ENCODE measurements around the gene CCL25. TPM values are rescaled to one million over a fixed set of nuclear protein-coding genes. Genes with fewer than 3 reads are reported as not detected.
"Not testable (repeated sequence)": the region's sequence is repeated elsewhere in the genome, so short reads cannot be mapped to it uniquely, and the experiment has no call there.

The CCL25 gene
- total RNA-seq, 1 donor: not detected

GRCh38 chr19:8022275-8022674, 30.3 kb upstream of the CCL25 start:
- Histone ChIP-seq H3K9me3 (ENCODE audit: low read depth, low read length) (no peaks in the 10 kb centered on the region), H3K27me3 (ENCODE audit: insufficient read depth, low read length) (no peaks in the 10 kb centered on the region), H3K4me3 (ENCODE audit: insufficient read depth, low read length) (no peak overlapping the region)

GRCh38 chr19:8023371-8023770, 29.2 kb upstream of the CCL25 start:
- no peak overlapping the region for H3K27ac ChIP-seq (ENCODE audit: low read depth, low read length)
- no peak overlapping the region for H3K4me3 ChIP-seq (ENCODE audit: insufficient read depth, low read length)
- H3K9me3 ChIP-seq (ENCODE audit: low read depth, low read length): no peaks in the 10 kb centered on the region
- H2AFZ ChIP-seq (ENCODE audit: low read length): no peak overlapping the region
- no peak overlapping the region for H3K4me2 ChIP-seq (ENCODE audit: insufficient read depth, low read length)
- no peaks in the 10 kb centered on the region for H3K27me3 ChIP-seq (ENCODE audit: insufficient read depth, low read length)
- H3K79me2 ChIP-seq (ENCODE audit: insufficient read depth, low read length): no peaks in the 10 kb centered on the region
- no peaks in the 10 kb centered on the region for H3K4me1 ChIP-seq (ENCODE audit: insufficient read depth, low read length)
- no peaks in the 10 kb centered on the region for H3K36me3 ChIP-seq (ENCODE audit: insufficient read depth, low read length)
- DNase-seq (ENCODE audit: insufficient read length, low spot score, missing footprints): peak; percentile 2
- TF ChIP-seq CTCF (IDR thresholded peaks at IDR 0.05; ENCODE audit: extremely low read depth, low read depth, low read length): no peak
- no peaks in the 10 kb centered on the region for H4K20me1 ChIP-seq (ENCODE audit: insufficient read depth, low read length)

More at GRCh38 chr19:8022275-8022674, 30.3 kb upstream of the CCL25 start:
- TF ChIP-seq CTCF (IDR thresholded peaks at IDR 0.05; ENCODE audit: extremely low read depth, low read depth, low read length): no peak
- no peak for DNase-seq (ENCODE audit: insufficient read length, low spot score, missing footprints)
- no peak overlapping the region for H3K4me2 ChIP-seq (ENCODE audit: insufficient read depth, low read length)
- H3K36me3 ChIP-seq (ENCODE audit: insufficient read depth, low read length): no peaks in the 10 kb centered on the region
- H3K27ac ChIP-seq (ENCODE audit: low read depth, low read length): no peak overlapping the region
- no peaks in the 10 kb centered on the region for H3K79me2 ChIP-seq (ENCODE audit: insufficient read depth, low read length)
- no peaks in the 10 kb centered on the region for H3K4me1 ChIP-seq (ENCODE audit: insufficient read depth, low read length)
- H2AFZ ChIP-seq (ENCODE audit: low read length): no peak overlapping the region
- H4K20me1 ChIP-seq (ENCODE audit: insufficient read depth, low read length): no peaks in the 10 kb centered on the region

- H3K79me2 ChIP-seq (ENCODE audit: insufficient read depth, low read length); H2AFZ ChIP-seq (ENCODE audit: low read length); H3K4me2 ChIP-seq (ENCODE audit: insufficient read depth, low read length); H3K27me3 ChIP-seq (ENCODE audit: insufficient read depth, low read length); H3K4me1 ChIP-seq (ENCODE audit: insufficient read depth, low read length); DNase-seq (ENCODE audit: insufficient read length, low spot score, missing footprints); H3K9me3 ChIP-seq (ENCODE audit: low read depth, low read length); H3K27ac ChIP-seq (ENCODE audit: low read depth, low read length); H3K4me3 ChIP-seq (ENCODE audit: insufficient read depth, low read length); H4K20me1 ChIP-seq (ENCODE audit: insufficient read depth, low read length); H3K36me3 ChIP-seq (ENCODE audit: insufficient read depth, low read length): not testable (repeated sequence)
Observed at GRCh38 chr19:8024256-8024655, 28.3 kb upstream of the CCL25 start.

GRCh38 chr19:8025316-8025715, 27.2 kb upstream of the CCL25 start:
- no peaks in the 10 kb centered on the region for H3K36me3 ChIP-seq (ENCODE audit: insufficient read depth, low read length)
- no peaks in the 10 kb centered on the region for H3K27me3 ChIP-seq (ENCODE audit: insufficient read depth, low read length)
- H3K79me2 ChIP-seq (ENCODE audit: insufficient read depth, low read length): no peaks in the 10 kb centered on the region
- peak; percentile 41 for DNase-seq (ENCODE audit: insufficient read length, low spot score, missing footprints)
- H3K4me3 ChIP-seq (ENCODE audit: insufficient read depth, low read length): no peak overlapping the region
- no peak for TF ChIP-seq CTCF (IDR thresholded peaks at IDR 0.05; ENCODE audit: extremely low read depth, low read depth, low read length)
- no peaks in the 10 kb centered on the region for H3K9me3 ChIP-seq (ENCODE audit: low read depth, low read length)
- no peak overlapping the region for H2AFZ ChIP-seq (ENCODE audit: low read length)
- H3K27ac ChIP-seq (ENCODE audit: low read depth, low read length): no peak overlapping the region
- no peak overlapping the region for H3K4me2 ChIP-seq (ENCODE audit: insufficient read depth, low read length)
- H4K20me1 ChIP-seq (ENCODE audit: insufficient read depth, low read length): no peaks in the 10 kb centered on the region
- H3K4me1 ChIP-seq (ENCODE audit: insufficient read depth, low read length): peaks cover 6% of the 10 kb centered on the region

Measured in osteoblast (primary cell).